ENCODE data around the gene RSPO3.

GRCh38 chr6:127083231-127083962 is 35.1 kb upstream of the RSPO3 start:
- TF ChIP-seq MAZ (IDR thresholded peaks at IDR 0.05; ENCODE audit: borderline replicate concordance, low read depth, low read length) (no peak), BHLHE40 (IDR thresholded peaks at IDR 0.05; ENCODE audit: low read depth, low read length) (no peak), ELK1 (IDR thresholded peaks at IDR 0.05; ENCODE audit: borderline replicate concordance, low read depth, low read length) (no peak), FOS (IDR thresholded peaks at IDR 0.05; ENCODE audit: low read depth, low read length) (no peak), USF2 (IDR thresholded peaks at IDR 0.05; ENCODE audit: low read depth, low read length) (no peak), RFX5 (IDR thresholded peaks at IDR 0.05; ENCODE audit: low read depth, low read length) (no peak), CHD1 (IDR thresholded peaks at IDR 0.05; ENCODE audit: low read depth, low read length) (no peak), POLR2A (IDR thresholded peaks at IDR 0.05; ENCODE audit: low read depth, low read length) (no peak), NFE2L2 (IDR thresholded peaks at IDR 0.05; ENCODE audit: low read depth, low read length) (no peak)
- TF ChIP-seq, protein P1, sequence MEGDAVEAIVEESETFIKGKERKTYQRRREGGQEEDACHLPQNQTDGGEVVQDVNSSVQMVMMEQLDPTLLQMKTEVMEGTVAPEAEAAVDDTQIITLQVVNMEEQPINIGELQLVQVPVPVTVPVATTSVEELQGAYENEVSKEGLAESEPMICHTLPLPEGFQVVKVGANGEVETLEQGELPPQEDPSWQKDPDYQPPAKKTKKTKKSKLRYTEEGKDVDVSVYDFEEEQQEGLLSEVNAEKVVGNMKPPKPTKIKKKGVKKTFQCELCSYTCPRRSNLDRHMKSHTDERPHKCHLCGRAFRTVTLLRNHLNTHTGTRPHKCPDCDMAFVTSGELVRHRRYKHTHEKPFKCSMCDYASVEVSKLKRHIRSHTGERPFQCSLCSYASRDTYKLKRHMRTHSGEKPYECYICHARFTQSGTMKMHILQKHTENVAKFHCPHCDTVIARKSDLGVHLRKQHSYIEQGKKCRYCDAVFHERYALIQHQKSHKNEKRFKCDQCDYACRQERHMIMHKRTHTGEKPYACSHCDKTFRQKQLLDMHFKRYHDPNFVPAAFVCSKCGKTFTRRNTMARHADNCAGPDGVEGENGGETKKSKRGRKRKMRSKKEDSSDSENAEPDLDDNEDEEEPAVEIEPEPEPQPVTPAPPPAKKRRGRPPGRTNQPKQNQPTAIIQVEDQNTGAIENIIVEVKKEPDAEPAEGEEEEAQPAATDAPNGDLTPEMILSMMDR (conservative IDR thresholded peaks at IDR 0.05; ENCODE audit: low read depth, low read length), result no peak

Measured in IMR-90 (cell line).